Upper lobe of right lung (tissue), 1 donor: ENCODE measurements around the gene CDPF1. TPM values are rescaled to one million over a fixed set of nuclear protein-coding genes. Genes with fewer than 3 reads are reported as not detected.
"Not testable (repeated sequence)": the region's sequence is repeated elsewhere in the genome, so short reads cannot be mapped to it uniquely, and the experiment has no call there.

ENCODE experiments used
- ATAC-seq: fragments of 200-7000 bp; cut with Tn5 transposase; one replicate; pipeline ENCODE4 v1.9.1; 2020; ENCODE audit warnings: mild to moderate bottlenecking, moderate library complexity
- DNase-seq: peaks from one replicate; pipeline ENCODE4 v3.0.0-alpha.2; 2020
- H3K27ac ChIP-seq: fragments of 200-600 bp; one replicate; pipeline ENCODE4 v1.8.0; 2022
- H3K27me3 ChIP-seq: fragments of 200-600 bp; one replicate; pipeline ENCODE4 v1.8.0; 2022; ENCODE audit warnings: mild to moderate bottlenecking
- H3K36me3 ChIP-seq: fragments of 200-600 bp; one replicate; pipeline ENCODE4 v1.8.0; 2022
- H3K4me1 ChIP-seq: fragments of 200-600 bp; one replicate; pipeline ENCODE4 v1.8.0; 2022
- H3K4me3 ChIP-seq: fragments of 200-600 bp; one replicate; pipeline ENCODE4 v1.8.0; 2022; ENCODE audit warnings: mild to moderate bottlenecking
- H3K9me3 ChIP-seq: fragments of 200-600 bp; one replicate; pipeline ENCODE4 v1.8.0; 2022
- intact Hi-C: fragments of 100-400 bp; cut with DNase I; formaldehyde crosslinking; loops from one replicate; pipeline ENCODE4 v1.11.0; 2022
- total RNA-seq: library from RNA; stranded (reverse); fragmentation: NEBNext Ultra II Directional; extraction: Animal tissue kit (Norgen Biotek cat#: 25700); gene quantifications from one replicate; pipeline ENCODE4 v1.2.1, GENCODE V29; 2021
- TF ChIP-seq, protein P1 (sequence below): fragments of 200-600 bp; IDR thresholded peaks from one replicate; pipeline ENCODE4 v1.8.0; 2022; ENCODE audit warnings: antibody characterized with exemption
- donor health status: DM: no; HTN: yes; CAD: no; lungs with severe emphysema.

Gene CDPF1
- total RNA-seq, 1 donor from 2014 or later = 9.0 TPM

DNA sequence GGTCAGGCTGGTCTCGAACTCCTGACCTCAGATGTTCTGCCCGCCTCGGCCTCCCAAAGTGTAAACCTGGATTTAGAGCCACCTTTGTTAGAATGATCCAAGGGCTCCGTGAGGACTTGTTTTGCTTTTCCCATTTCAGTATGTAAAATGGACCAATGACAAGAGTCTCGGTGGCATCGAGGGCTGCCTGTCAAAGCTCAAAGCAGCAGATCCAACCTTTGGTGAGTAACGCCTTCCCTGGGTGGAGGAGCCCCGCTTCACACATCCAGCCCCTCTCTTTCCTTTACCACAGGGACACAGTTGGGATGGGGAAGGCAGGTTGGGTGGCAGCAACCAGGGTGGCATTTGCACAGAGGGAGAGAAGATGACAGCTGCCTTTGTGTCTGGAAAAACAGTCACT, 22.1 kb upstream of the CDPF1 start:
- Histone ChIP-seq H3K4me1 (peaks cover 22% of the 10 kb centered on the region), H3K36me3 (peaks cover 51% of the 10 kb centered on the region), H3K9me3 (no peaks in the 10 kb centered on the region), H3K4me3 (no peak overlapping the region), H3K27ac (no peak overlapping the region), H3K27me3 (no peaks in the 10 kb centered on the region)
- TF ChIP-seq, protein P1, sequence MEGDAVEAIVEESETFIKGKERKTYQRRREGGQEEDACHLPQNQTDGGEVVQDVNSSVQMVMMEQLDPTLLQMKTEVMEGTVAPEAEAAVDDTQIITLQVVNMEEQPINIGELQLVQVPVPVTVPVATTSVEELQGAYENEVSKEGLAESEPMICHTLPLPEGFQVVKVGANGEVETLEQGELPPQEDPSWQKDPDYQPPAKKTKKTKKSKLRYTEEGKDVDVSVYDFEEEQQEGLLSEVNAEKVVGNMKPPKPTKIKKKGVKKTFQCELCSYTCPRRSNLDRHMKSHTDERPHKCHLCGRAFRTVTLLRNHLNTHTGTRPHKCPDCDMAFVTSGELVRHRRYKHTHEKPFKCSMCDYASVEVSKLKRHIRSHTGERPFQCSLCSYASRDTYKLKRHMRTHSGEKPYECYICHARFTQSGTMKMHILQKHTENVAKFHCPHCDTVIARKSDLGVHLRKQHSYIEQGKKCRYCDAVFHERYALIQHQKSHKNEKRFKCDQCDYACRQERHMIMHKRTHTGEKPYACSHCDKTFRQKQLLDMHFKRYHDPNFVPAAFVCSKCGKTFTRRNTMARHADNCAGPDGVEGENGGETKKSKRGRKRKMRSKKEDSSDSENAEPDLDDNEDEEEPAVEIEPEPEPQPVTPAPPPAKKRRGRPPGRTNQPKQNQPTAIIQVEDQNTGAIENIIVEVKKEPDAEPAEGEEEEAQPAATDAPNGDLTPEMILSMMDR = no peak
- ATAC-seq (no peak), DNase-seq (no peak)
- intact Hi-C loops = no loop called here

DNA sequence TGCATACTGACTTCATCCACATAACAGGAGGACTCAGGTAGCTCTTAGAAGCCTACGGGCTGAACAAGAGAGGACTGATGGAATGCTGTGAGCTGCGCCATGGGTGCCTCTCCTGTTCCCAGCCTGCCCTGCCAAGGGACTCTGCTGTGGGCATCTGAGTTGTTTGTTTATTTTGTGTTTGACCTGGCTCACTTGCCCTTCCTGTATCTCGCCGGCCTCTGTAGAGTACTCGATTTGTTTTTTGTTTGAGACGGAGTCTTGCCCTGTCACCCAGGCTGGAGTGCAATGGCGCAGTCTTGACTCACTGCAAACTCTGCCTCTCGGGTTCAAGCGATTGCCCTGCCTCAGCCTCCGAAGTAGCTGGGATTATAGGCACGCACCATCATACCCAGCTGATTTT, 19.5 kb upstream of the CDPF1 start:
- intact Hi-C loops = no loop called here
- TF ChIP-seq, protein P1 = no peak
- DNase-seq (no peak), ATAC-seq (no peak)
- Histone ChIP-seq H3K4me3 (no peak overlapping the region), H3K4me1 (peaks cover 27% of the 10 kb centered on the region), H3K36me3 (peaks cover 29% of the 10 kb centered on the region), H3K9me3 (no peaks in the 10 kb centered on the region), H3K27ac (no peak overlapping the region), H3K27me3 (no peaks in the 10 kb centered on the region)

DNA sequence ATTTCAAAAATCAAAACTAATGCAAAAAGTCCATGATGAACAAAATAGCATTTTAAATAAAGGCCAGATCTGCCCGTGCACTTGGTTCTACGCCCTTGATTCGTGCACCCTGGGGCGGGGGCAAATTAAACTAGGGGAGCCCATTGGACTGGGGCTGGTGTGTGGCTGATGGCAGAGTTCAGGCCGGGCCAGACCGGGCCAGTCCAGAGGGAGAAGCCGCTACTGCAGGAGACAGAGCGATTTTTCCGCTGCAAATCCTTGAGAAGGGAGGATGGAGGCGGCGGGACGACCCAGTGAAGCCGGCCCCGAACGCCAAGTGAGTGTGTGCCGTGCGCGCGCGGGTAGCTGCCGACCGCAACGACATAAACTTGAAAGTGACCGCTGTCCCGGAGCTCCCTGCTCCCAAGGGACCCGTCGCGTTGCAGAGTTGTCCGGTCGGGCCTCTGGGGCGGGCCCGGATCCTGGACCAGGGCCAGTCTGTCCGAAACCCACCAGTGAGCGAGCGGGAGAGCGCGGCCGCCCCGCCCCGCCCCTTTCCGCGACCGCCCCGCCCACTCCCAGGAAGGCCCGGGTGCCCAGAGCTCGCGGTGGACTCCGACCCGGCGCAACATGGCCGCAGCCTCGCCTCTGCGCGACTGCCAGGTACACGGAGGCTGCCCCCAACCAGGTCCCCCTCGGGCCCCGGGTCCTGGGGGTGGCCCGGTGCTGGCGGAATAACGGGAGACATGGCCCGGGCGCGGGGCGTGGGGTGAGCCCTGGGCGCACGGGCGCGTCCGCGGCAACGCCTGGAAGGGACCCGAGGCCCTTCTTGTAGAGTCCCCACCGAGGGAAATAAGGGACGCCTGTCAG, 17.6 kb upstream of the CDPF1 start, which contains the start of gene TTC38:
Gene TTC38 (plus strand): TSS at position 578 of the 849 bp plus-strand sequence. CDS start 32 bp downstream, at position 610.
- TF ChIP-seq, protein P1 = no peak
- Histone ChIP-seq H3K4me1 (peaks cover 27% of the 10 kb centered on the region), H3K27ac (peak within 1 kb of the TSS; percentile 86), H3K27me3 (no peaks in the 10 kb centered on the region), H3K9me3 (no peaks in the 10 kb centered on the region), H3K4me3 (peak within 1 kb of the TSS; percentile 88), H3K36me3 (peaks cover 10% of the 10 kb centered on the region)
- ATAC-seq (peak; percentile 98), DNase-seq (peak; percentile 96)
- intact Hi-C loops = no loop called here

DNA sequence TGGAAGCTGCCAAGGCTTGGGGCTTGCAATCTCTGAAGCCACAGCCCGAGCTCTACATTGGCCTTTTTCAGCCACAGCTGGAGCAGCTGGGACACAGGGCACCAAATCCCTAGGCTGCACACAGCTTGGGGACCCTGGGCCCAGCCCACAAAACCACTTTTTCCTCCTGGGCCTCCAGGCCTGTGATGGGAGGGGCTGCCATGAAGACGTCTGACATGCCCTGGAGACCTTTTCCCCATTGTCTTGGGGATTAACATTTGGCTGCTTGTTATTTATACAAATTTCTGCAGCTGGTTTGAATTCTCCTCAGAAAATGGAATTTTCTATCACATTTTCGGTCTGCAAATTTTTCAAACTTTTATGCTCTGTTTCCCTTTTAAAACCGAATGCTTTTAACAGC, 15.5 kb upstream of the CDPF1 start:
- H3K4me3 ChIP-seq, ATAC-seq, DNase-seq, H3K27ac ChIP-seq, intact Hi-C loops, H3K9me3 ChIP-seq, H3K36me3 ChIP-seq: not testable (repeated sequence)
- Histone ChIP-seq H3K27me3 (peaks cover 13% of the 10 kb centered on the region), H3K4me1 (peaks cover 27% of the 10 kb centered on the region)

DNA sequence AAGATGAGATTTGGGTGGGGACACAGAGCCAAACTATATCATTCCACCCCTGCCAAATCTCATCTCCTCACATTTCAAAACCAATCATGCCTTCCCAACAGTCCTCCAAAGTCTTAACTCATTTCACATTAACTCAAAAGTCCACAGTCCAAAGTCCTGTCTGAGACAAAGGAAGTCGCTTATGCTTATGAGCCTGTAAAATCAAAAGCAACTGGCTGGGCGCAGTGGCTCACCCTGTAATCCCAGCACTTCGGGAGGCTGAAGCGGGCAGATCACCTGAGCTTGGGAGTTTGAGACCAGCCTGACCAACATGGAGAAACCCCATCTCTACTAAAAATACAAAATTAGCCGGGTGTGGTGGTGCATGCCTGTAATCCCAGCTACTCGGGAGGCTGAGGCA, 14.4 kb upstream of the CDPF1 start:
- H3K27ac ChIP-seq, H3K36me3 ChIP-seq, intact Hi-C loops, H3K9me3 ChIP-seq, DNase-seq, ATAC-seq, H3K4me3 ChIP-seq: not testable (repeated sequence)
- peaks cover 13% of the 10 kb centered on the region for H3K27me3 ChIP-seq
- H3K4me1 ChIP-seq = peaks cover 22% of the 10 kb centered on the region

DNA sequence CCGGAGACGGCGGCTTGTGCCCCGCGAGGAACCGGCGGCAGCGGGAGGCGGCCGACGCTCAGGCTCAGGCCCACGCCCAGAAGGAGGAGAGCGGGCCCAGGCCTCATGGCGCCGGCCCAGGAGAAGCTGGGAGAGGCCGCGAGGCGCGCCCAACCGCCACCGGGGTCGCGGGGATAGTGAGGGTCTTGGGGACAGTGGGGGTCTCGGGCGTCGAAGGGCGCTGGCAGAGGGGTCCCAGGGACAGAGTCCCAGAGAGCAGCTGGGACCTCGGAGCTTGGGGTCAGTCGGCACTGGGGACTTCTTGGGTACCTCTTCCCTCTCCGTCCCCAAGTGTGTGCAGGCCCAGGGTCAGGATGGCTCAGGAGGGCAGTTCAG, 13.1 kb upstream of the CDPF1 start, which contains the start of gene PKDREJ:
Gene PKDREJ (minus strand): TSS at position 128 of the 375 bp plus-strand sequence. CDS start 21 bp downstream, at position 107.
- no peak for ATAC-seq
- Histone ChIP-seq H3K27ac (no peak within 1 kb of the TSS), H3K4me1 (peaks cover 9% of the 10 kb centered on the region), H3K27me3 (peaks cover 13% of the 10 kb centered on the region), H3K36me3 (no peaks in the 10 kb centered on the region), H3K4me3 (no peak within 1 kb of the TSS), H3K9me3 (no peaks in the 10 kb centered on the region)
- no peak for DNase-seq
- TF ChIP-seq, protein P1 = no peak
- intact Hi-C loops = no loop called here
